ENCODE results near the gene RASSF1.

The RASSF1 gene

GRCh38 chr3:50341996-50342650 is 1.5 kb upstream of the RASSF1 start:
- DNase-seq: no peak

- DNase-seq: no peak
These were observed 901 bp upstream of the RASSF1 start for GRCh38 chr3:50341537-50341936.

- no peak for DNase-seq
These were observed 539 bp downstream of the RASSF1 start for GRCh38 chr3:50340147-50340447.

- no peak for DNase-seq
These were observed 1.0 kb downstream of the RASSF1 start for GRCh38 chr3:50339485-50340146.

GRCh38 chr3:50338965-50339364 is 1.7 kb downstream of the RASSF1 start:
- DNase-seq: no peak

- DNase-seq: peak; percentile 93 to 95
These were observed 3.3 kb downstream of the RASSF1 start for GRCh38 chr3:50337175-50337861.

- DNase-seq: no peak
These were observed 4.0 kb downstream of the RASSF1 start for GRCh38 chr3:50336452-50337174.

- DNase-seq: no peak
These were observed 6.1 kb downstream of the RASSF1 start for GRCh38 chr3:50334339-50335075.

GRCh38 chr3:50333744-50334328 is 6.8 kb downstream of the RASSF1 start:
- no peak for DNase-seq

GRCh38 chr3:50331364-50331907 is 9.2 kb downstream of the RASSF1 start:
- DNase-seq: no peak

GRCh38 chr3:50330330-50330729 is 10.3 kb downstream of the RASSF1 start:
- no peak for DNase-seq

- peak; percentile 90 for DNase-seq
These were observed 12.5 kb downstream of the RASSF1 start, which contains the start of gene TUSC2 for GRCh38 chr3:50327943-50328691. TSS of gene TUSC2 (minus strand) at chr3:50328223. CDS start at chr3:50328099, 124 bp downstream.

- no peak for DNase-seq
These were observed 13.5 kb downstream of the RASSF1 start for GRCh38 chr3:50327129-50327528.

- DNase-seq: no peak
These were observed 14.5 kb downstream of the RASSF1 start for GRCh38 chr3:50326182-50326541.

GRCh38 chr3:50325497-50326181 is 15.0 kb downstream of the RASSF1 start:
- no peak for DNase-seq

GRCh38 chr3:50325113-50325480 is 15.5 kb downstream of the RASSF1 start:
- DNase-seq: no peak

GRCh38 chr3:50324351-50325112 is 16.1 kb downstream of the RASSF1 start:
- DNase-seq: peak; percentile 24 to 59

- DNase-seq: no peak
These were observed 16.9 kb downstream of the RASSF1 start for GRCh38 chr3:50323614-50324199.

GRCh38 chr3:50323092-50323600 is 17.5 kb downstream of the RASSF1 start:
- DNase-seq: no peak
